KOPT-K1 (cell line): Measurements from ENCODE around the gene CASP1.
A peak's percentile ranks its signal among the peaks of the same experiment; 100 is the strongest.
"Not testable (repeated sequence)": the region's sequence is repeated elsewhere in the genome, so short reads cannot be mapped to it uniquely, and the experiment has no call there.

Experiments used
- H3K27ac ChIP-seq: fragments of 200-600 bp; sonication (generic); 2 replicates; pipeline ENCODE4 v1.5.1; 2016; ENCODE audit warnings: antibody characterized with exemption, mild to moderate bottlenecking, low read depth, low read length; ENCODE audit not compliant: poor library complexity, severe bottlenecking
- H3K36me3 ChIP-seq: fragments of 200-600 bp; sonication (generic); 2 replicates; pipeline ENCODE4 v1.5.1; 2017; ENCODE audit warnings: antibody characterized with exemption, mild to moderate bottlenecking, low read length, moderate library complexity; ENCODE audit not compliant: insufficient read depth
- H3K9me3 ChIP-seq: fragments of 200-600 bp; sonication (generic); 2 replicates; pipeline ENCODE4 v1.5.1; 2017; ENCODE audit warnings: antibody characterized with exemption, low read length, mild to moderate bottlenecking; ENCODE audit not compliant: insufficient read depth, poor library complexity, severe bottlenecking

Gene CASP1

DNA sequence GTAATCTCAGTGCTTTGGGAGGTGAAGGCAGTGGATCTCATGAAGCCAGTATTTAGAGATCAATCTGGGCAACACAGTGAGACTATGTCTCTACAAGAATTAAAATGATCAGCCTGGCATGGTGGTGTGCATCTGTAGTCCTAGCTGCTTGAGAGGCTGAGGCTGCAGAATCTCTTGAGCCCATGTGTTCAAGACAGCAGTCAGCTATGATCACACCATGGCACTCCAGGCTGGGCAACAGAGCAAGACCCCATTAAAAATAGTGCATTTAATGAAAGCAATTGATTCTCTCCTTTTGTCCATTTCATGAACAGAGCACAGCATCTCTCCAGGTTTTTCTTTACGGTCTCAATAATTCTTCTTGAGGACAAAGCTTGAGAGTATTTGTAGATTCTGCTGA lies 21.5 kb upstream of the CASP1 start:
- no peak overlapping the region for H3K27ac ChIP-seq
- H3K9me3 ChIP-seq: no peaks in the 10 kb centered on the region
- no peaks in the 10 kb centered on the region for H3K36me3 ChIP-seq

DNA sequence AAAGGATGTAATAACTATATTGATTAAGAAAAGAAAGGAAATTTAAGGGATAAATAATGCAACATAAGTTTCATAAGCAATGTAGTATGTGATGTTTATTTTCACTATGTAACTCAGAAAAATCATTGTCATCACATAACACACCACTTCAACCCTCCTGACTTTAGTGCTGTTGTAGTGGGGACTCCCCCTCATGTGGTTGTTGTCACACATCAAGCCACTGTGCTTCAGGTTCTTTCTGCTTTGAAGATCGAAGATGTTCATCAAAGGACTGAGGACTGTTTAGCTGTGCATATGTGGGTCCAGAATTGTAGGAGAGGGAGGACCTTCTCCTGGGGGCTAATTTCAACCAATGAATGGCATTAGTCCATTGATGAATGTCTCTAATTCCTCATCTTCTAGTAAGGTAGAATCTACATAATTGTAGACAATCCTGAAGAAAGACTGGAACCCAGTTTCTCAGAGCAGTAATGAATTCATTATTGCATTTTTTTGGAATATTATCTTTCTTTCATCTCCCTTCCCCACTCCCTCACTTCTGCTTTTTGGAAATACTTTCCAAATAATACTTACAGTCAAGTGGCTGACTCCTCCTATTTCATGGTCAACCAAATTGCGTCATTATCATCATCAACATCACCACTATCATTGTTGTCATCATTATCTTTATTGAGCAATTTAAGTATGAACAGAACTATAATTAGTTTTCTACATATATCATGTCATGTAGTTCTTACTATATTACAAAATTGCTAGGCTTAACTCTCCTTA lies 20.0 kb upstream of the CASP1 start:
- Histone ChIP-seq H3K36me3 (no peaks in the 10 kb centered on the region), H3K27ac (no peak overlapping the region), H3K9me3 (no peaks in the 10 kb centered on the region)

DNA sequence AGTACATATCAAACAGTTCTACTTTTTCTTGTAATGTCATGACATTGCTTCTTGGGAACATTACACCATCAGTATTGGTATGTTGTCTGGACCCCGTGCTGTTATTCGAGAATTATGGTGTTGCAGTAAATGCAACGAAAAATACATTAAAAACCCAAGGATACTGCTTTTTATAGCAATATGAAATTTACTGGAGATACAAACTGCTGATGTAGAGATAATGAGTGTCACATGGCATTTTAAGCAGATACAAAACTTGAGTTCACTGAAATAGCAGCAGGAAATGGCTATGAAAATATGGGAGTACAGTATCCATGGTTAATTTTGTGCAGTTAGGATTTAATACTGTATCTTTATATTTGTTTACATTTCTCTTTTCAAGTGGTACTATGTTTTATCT lies 17.5 kb upstream of the CASP1 start:
- H3K36me3 ChIP-seq: no peaks in the 10 kb centered on the region
- H3K27ac ChIP-seq: no peak overlapping the region
- no peaks in the 10 kb centered on the region for H3K9me3 ChIP-seq

- H3K36me3 ChIP-seq: no peaks in the 10 kb centered on the region
- H3K9me3 ChIP-seq: no peaks in the 10 kb centered on the region
- H3K27ac ChIP-seq: no peak overlapping the region
Observed at GRCh38 chr11:105051559-105051958, 16.6 kb upstream of the CASP1 start.

GRCh38 chr11:105049481-105049880 lies 14.5 kb upstream of the CASP1 start:
- Histone ChIP-seq H3K9me3 (no peaks in the 10 kb centered on the region), H3K27ac (no peak overlapping the region), H3K36me3 (no peaks in the 10 kb centered on the region)

DNA sequence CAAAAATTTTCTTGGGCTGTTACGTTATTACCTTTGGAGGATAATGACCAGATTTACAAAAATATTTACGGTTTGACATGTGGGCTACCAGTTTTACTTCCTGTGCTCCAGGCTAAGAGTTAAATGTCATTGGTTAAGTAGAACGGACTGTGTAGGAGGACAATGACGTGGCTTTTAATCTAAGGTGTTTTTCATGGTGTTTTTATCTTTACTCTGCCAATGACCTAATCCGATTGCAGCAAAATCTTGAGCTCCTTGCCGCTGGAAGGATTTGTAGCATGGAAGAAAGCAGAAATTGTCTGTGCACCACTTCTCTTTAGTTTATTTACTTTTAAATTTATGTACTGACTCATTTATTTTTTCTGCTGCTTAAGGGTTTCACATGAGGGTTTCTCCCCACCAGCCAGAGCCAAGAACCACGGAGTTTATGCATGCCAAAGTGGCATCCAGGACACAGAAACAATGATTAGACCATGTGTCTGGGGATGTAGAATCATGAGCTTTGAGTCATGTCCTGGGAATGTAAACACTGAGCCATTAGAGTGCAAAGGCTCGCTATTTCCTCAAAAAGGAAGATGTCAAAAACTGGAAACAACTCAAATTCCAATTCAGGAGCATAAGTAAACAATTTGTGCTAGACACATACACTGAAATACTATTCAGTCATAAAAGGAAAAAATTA lies 12.1 kb upstream of the CASP1 start:
- Histone ChIP-seq H3K9me3 (no peaks in the 10 kb centered on the region), H3K27ac (no peak overlapping the region), H3K36me3 (no peaks in the 10 kb centered on the region)

DNA sequence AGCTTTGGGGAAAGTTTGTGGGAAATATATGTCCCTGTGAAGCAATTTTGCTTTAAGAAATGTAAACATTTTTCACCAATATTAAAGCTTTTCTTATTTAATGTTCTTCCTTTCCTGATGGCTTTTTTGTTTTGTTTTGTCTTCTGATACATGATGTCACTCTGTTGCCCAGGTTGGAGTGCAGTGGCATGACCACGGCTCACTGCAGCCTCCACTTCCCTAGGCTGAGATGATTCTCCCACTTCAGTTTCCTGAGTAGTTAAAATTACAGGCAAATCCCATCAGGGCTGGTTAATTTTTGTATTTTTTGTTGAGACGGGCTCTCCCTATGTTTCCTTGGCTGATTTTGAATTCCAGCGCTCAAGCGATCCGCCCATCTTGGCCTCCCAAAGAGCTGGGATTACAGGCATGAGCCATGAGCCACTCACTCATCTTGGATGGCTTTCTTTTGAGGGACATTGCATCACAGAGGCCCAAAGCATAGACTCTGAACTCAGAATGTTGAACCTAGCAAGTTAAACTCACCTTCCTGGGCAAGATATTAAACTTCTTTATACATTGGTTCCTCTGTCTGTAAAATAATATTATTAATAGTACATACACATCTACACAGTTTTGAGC lies 10.8 kb upstream of the CASP1 start:
- H3K9me3 ChIP-seq: no peaks in the 10 kb centered on the region
- H3K36me3 ChIP-seq: peaks cover 9% of the 10 kb centered on the region
- no peak overlapping the region for H3K27ac ChIP-seq

DNA sequence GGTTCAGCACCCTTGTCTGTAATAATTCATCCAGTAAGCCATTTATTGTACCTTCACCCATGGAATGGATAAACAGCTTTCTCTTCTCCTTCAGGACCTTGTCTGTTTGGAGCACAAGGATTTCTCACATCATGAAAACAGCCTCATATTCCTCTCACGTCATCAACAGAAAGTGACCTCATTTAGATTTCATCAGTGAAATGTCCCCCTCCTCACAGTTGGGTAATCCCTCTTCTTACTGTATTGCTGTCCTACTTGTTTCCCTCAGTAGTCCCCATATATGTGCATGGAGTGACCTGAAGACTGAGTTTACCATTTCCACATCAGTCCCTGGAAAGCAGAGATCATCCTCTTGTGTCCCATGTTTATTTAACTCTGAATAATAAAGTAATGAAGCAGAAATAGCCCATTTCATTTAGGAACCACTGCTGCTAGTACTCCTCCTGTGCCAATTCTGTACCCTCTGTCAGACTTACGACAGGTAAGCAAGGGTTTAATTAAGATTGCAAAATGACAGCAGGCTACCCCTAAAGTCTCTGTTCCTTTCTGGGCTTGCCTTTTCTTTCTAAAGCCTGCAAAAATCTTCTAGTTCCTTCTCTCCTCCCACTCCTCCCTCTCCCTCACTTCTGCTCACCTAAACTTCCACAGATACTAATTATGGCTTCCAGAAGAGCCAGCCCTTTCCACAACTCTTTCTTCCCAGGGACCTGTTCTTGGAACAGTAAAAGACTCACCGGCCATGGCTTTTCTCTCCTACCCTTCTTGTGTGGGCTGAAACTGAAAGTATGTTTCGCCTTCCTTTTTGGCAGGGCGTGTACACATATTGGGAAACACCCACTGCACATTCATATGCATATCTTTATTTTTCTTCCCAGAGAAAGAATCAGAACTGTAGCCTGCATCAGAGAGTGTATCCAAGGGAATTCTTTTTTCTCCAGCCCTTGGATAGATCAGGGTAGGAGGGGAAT lies 9.9 kb upstream of the CASP1 start, which contains the start of gene CARD16:
CARD16 (minus strand) TSS at position 779 of the 968 bp plus-strand sequence; CDS start at position 741, 38 bp downstream.
- Histone ChIP-seq H3K27ac (peak within 1 kb of the TSS; percentile 77), H3K36me3 (peaks cover 10% of the 10 kb centered on the region)

GRCh38 chr11:105042178-105042577 lies 7.2 kb upstream of the CASP1 start:
- peaks cover 10% of the 10 kb centered on the region for H3K36me3 ChIP-seq
- no peaks in the 10 kb centered on the region for H3K9me3 ChIP-seq

More for the DNA sequence above, 9.9 kb upstream of the CASP1 start, which contains the start of gene CARD16:
- not testable (repeated sequence) for H3K9me3 ChIP-seq

DNA sequence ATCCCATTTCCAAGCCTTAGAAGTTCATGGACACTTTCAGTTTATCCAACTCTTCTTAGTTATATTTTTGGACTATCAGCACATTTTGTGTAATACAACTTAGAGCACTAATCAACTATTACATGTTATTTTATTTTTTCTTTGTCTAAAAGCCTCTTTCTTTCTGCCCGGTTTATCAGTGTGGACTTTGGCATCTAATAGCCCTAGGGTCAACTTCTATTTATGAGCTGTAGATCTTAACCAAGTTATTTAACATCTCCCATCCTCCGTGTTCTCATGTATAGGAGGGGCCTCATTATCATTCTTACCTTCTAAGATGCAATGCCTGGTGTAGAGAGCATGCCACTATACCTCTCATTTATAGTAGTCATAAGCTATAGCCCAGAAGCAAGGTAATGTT lies 5.8 kb upstream of the CASP1 start:
- Histone ChIP-seq H3K9me3 (no peaks in the 10 kb centered on the region), H3K36me3 (peaks cover 10% of the 10 kb centered on the region), H3K27ac (no peak overlapping the region)

More at GRCh38 chr11:105042178-105042577, 7.2 kb upstream of the CASP1 start:
- no peak overlapping the region for H3K27ac ChIP-seq

DNA sequence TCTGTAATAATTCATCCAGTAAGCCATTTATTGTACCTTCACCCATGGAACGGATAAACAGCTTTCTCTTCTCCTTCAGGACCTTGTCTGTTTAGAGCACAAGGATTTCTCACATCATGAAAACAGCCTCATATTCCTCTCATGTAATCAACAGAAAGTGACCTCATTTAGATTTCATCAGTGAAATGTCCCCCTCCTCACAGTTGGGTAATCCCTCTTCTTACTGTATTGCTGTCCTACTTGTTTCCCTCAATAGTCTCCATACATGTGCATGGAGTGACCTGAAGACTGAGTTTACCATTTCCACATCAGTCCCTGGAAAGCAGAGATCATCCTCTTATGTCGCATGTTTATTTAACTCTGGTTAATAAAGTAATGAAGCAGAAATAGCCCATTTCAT lies 556 bp downstream of the CASP1 start:
- Histone ChIP-seq H3K36me3 (peaks cover 19% of the 10 kb centered on the region; the same call in 1 of the 2 replicates), H3K27ac (peak overlapping the region; percentile 81)
- not testable (repeated sequence) for H3K9me3 ChIP-seq

- peaks cover 24% of the 10 kb centered on the region; the same call in 1 of the 2 replicates for H3K36me3 ChIP-seq
- H3K9me3 ChIP-seq: no peaks in the 10 kb centered on the region
- no peak overlapping the region for H3K27ac ChIP-seq
Observed at GRCh38 chr11:105033781-105034180, 1.2 kb downstream of the CASP1 start.

DNA sequence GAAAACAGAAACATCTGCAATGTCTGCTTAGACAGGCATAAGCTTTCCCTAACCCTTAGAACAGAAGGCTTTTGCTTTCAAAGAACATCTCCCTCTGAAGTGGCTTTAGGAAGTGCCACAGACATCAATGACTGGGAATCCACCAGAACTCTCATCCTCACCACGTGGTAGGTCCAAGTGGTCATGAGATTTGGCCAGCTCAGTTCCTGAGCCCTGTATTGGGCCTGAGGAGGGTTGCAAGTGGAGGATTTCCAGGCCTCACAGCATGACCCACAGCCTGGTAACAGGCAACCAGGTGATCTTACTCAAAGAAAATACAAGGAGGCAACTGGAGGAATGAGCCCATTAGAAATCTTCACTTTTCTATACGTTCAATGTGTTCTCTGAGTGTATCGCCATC lies 1.6 kb downstream of the CASP1 start:
- Histone ChIP-seq H3K27ac (no peak overlapping the region), H3K36me3 (peaks cover 27% of the 10 kb centered on the region; the same call in 1 of the 2 replicates), H3K9me3 (no peaks in the 10 kb centered on the region)

GRCh38 chr11:105032495-105032894 lies 2.4 kb downstream of the CASP1 start:
- H3K36me3 ChIP-seq: peaks cover 33% of the 10 kb centered on the region; the same call in 1 of the 2 replicates
- H3K27ac ChIP-seq: no peak overlapping the region
- H3K9me3 ChIP-seq: no peaks in the 10 kb centered on the region
